ENCODE measurements around the gene SLAMF1.
"Not testable (repeated sequence)": the region's sequence is repeated elsewhere in the genome, so short reads cannot be mapped to it uniquely, and the experiment has no call there.

The SLAMF1 gene

GRCh38 chr1:160588468-160588867, 58.4 kb downstream of the SLAMF1 start:
- no peak overlapping the region for H3K4me3 ChIP-seq (ENCODE audit: low read length)
- TF ChIP-seq ZNF274 (IDR thresholded peaks at IDR 0.05; ENCODE audit: low read depth, low read length) = no peak

- no peak overlapping the region for H3K4me3 ChIP-seq (ENCODE audit: low read length)
- no peak for TF ChIP-seq ZNF274 (IDR thresholded peaks at IDR 0.05; ENCODE audit: low read depth, low read length)
Observed at GRCh38 chr1:160584784-160585183, 62.1 kb downstream of the SLAMF1 start.

GRCh38 chr1:160582976-160583375, 63.9 kb downstream of the SLAMF1 start:
- not testable (repeated sequence) for H3K4me3 ChIP-seq (ENCODE audit: low read length)

GRCh38 chr1:160581961-160582360, 64.9 kb downstream of the SLAMF1 start:
- H3K4me3 ChIP-seq (ENCODE audit: low read length) = no peak overlapping the region
- no peak for TF ChIP-seq ZNF274 (IDR thresholded peaks at IDR 0.05; ENCODE audit: low read depth, low read length)

- TF ChIP-seq ZNF274 (IDR thresholded peaks at IDR 0.05; ENCODE audit: low read depth, low read length) = no peak
Observed at GRCh38 chr1:160580221-160580812, 66.5 kb downstream of the SLAMF1 start.

GRCh38 chr1:160579216-160579701, 67.6 kb downstream of the SLAMF1 start, which contains the start of gene CD84:
CD84 (minus strand) TSS chr1:160579496; CDS start chr1:160579437, 59 bp downstream.
- peak within 1 kb of the TSS; percentile 83 for H3K4me3 ChIP-seq (ENCODE audit: low read length)
- no peak for TF ChIP-seq ZNF274 (IDR thresholded peaks at IDR 0.05; ENCODE audit: low read depth, low read length)

More at GRCh38 chr1:160580221-160580812, 66.5 kb downstream of the SLAMF1 start:
- no peak overlapping the region for H3K4me3 ChIP-seq (ENCODE audit: low read length)

GRCh38 chr1:160578525-160579191, 68.2 kb downstream of the SLAMF1 start:
- peak overlapping the region; percentile 83 for H3K4me3 ChIP-seq (ENCODE audit: low read length)
- no peak for TF ChIP-seq ZNF274 (IDR thresholded peaks at IDR 0.05; ENCODE audit: low read depth, low read length)

GRCh38 chr1:160578175-160578524, 68.7 kb downstream of the SLAMF1 start:
- no peak for TF ChIP-seq ZNF274 (IDR thresholded peaks at IDR 0.05; ENCODE audit: low read depth, low read length)
- H3K4me3 ChIP-seq (ENCODE audit: low read length) = peak overlapping the region; percentile 83

- TF ChIP-seq ZNF274 (IDR thresholded peaks at IDR 0.05; ENCODE audit: low read depth, low read length) = no peak
- H3K4me3 ChIP-seq (ENCODE audit: low read length) = peak overlapping the region; percentile 83
Observed at GRCh38 chr1:160577671-160578070, 69.2 kb downstream of the SLAMF1 start.

GRCh38 chr1:160576884-160577283, 70.0 kb downstream of the SLAMF1 start:
- H3K4me3 ChIP-seq (ENCODE audit: low read length) = no peak overlapping the region
- no peak for TF ChIP-seq ZNF274 (IDR thresholded peaks at IDR 0.05; ENCODE audit: low read depth, low read length)

- no peak for TF ChIP-seq ZNF274 (IDR thresholded peaks at IDR 0.05; ENCODE audit: low read depth, low read length)
- H3K4me3 ChIP-seq (ENCODE audit: low read length) = no peak overlapping the region
Observed at GRCh38 chr1:160576390-160576789, 70.5 kb downstream of the SLAMF1 start.

- H3K4me3 ChIP-seq (ENCODE audit: low read length) = peak overlapping the region; percentile 7; the same call in 1 of the 2 replicates
- TF ChIP-seq ZNF274 (IDR thresholded peaks at IDR 0.05; ENCODE audit: low read depth, low read length) = no peak
Observed at GRCh38 chr1:160575112-160575664, 71.7 kb downstream of the SLAMF1 start.

- no peak overlapping the region for H3K4me3 ChIP-seq (ENCODE audit: low read length)
- TF ChIP-seq ZNF274 (IDR thresholded peaks at IDR 0.05; ENCODE audit: low read depth, low read length) = no peak
Observed at GRCh38 chr1:160570840-160571239, 76.0 kb downstream of the SLAMF1 start.

- H3K4me3 ChIP-seq (ENCODE audit: low read length) = no peak overlapping the region
- no peak for TF ChIP-seq ZNF274 (IDR thresholded peaks at IDR 0.05; ENCODE audit: low read depth, low read length)
Observed at GRCh38 chr1:160569806-160570205, 77.0 kb downstream of the SLAMF1 start.

Data from GM08714 (cell line).